ENCODE results near the gene SLC22A6.

Gene SLC22A6

DNA sequence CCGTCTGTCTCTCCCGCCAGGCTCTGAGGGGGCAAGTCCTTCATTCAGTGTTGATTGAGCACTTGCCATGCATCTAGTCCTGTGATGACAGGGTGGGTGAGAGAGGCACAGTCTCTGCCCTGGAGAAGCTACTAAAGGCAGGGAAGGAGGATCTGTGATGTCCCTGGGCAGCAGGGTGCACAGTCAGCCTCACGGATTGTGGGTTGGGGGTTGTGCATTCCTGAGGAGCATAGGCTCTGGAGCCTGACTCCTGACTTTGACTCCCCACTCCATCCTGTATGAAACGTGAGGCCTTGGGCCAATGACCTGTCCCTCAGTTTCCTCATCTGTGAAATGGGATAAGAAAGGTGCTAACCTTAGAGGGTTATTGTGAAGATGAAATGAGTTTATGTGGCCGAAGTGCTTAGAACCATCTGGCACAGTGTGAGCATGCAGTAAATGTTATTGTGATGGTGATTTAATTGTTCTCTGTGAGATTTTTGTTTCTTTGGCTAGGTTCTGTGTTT, 26.2 kb upstream of the SLC22A6 start:
- FAIRE-seq: no peak
- TF ChIP-seq CTCF (IDR thresholded peaks at IDR 0.05; ENCODE audit: insufficient read depth, missing control alignments): no peak
- DNase-seq (ENCODE audit: insufficient read length, low spot score): no peak

GRCh38 chr11:63007920-63008319, 23.2 kb upstream of the SLC22A6 start:
- FAIRE-seq (no peak), DNase-seq (ENCODE audit: insufficient read length, low spot score) (no peak)
- TF ChIP-seq CTCF (IDR thresholded peaks at IDR 0.05; ENCODE audit: insufficient read depth, missing control alignments): no peak

DNA sequence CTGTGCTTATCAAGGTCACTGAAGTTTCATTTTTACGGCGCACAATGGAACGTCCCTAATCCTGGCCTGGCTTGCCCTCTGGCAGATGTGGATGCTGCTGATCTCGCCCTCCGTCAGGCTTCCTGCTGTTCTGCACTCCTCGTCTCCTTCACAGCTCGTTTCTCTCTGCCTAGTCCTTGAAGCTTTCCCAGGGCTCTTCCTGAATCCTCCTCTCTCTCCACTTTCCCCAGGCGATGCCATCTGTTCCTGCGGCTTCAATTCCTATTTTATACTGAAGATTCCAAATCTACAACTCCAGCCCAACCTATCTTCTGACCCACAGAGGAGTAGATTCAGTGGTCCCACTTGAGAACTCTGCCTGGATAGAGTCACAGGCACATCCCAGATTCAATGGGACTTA, 16.7 kb upstream of the SLC22A6 start:
- FAIRE-seq: no peak
- no peak for TF ChIP-seq CTCF (IDR thresholded peaks at IDR 0.05; ENCODE audit: insufficient read depth, missing control alignments)

GRCh38 chr11:62999649-63000048, 14.9 kb upstream of the SLC22A6 start:
- no peak for DNase-seq (ENCODE audit: insufficient read length, low spot score)
- no peak for TF ChIP-seq CTCF (IDR thresholded peaks at IDR 0.05; ENCODE audit: insufficient read depth, missing control alignments)
- FAIRE-seq: no peak

More for the DNA sequence above, 16.7 kb upstream of the SLC22A6 start:
- DNase-seq (ENCODE audit: insufficient read length, low spot score): no peak

DNA sequence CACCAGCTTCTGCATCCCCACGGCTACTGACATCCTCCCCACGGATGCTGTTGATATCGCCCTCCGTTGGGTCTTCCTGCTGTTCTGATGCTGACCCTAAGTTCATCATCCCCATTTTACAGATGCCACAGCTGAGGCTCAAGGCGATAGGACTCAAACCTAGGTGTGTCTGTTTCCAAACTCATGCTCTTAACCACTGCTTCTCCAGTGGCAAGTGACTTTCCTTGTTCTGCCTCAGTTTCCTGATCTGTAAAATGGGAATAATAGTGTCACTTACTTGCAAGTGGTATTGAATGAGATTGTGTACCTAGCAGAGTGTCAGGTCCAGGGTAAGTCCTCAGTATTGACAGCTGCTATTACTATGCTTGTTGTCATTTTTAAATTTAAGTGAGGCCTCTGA, 14.4 kb upstream of the SLC22A6 start:
- no peak for TF ChIP-seq CTCF (IDR thresholded peaks at IDR 0.05; ENCODE audit: insufficient read depth, missing control alignments)
- DNase-seq (ENCODE audit: insufficient read length, low spot score) (no peak), FAIRE-seq (no peak)

DNA sequence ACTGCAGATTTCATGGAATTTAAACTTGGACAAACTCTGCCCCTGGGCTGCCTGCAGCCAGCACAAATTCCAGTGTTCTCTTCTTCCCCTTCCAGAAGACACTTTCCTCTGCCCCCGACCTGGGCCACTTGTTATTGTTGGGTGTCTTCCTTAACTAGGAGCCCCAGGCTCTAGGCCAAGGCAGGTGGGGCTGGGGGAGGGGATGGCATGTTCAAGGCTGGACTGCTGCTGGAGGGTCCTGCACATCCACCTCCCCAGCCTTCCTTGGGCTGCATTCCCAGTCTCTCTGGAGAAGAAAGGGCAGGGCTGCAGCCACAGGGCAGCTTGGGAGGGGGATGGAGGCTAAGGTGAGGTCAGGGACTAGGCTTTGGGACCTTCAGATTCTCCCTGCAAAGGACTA, 11.5 kb upstream of the SLC22A6 start:
- TF ChIP-seq CTCF (IDR thresholded peaks at IDR 0.05; ENCODE audit: insufficient read depth, missing control alignments): no peak
- FAIRE-seq: no peak
- DNase-seq (ENCODE audit: insufficient read length, low spot score): no peak

DNA sequence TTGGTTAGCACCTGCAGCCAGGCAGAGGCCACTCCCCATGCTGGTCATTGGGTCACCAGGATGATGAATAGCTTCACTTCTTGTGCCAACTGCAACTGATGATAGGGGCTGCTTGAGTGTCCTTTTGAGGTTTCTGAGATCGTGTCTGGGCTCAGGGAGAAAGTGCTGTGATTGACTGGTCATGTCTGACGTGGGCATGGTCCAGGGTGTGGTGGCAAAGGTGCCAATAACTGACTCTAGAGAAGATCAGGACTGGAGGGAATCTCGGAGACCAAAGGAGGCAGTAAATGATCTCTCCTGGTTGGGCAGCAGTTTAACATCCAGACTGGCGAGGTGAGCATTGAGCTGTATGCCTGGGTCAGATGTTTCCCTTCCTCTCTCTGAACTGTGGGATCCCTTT, 10.0 kb upstream of the SLC22A6 start:
- no peak for TF ChIP-seq CTCF (IDR thresholded peaks at IDR 0.05; ENCODE audit: insufficient read depth, missing control alignments)
- no peak for FAIRE-seq
- DNase-seq (ENCODE audit: insufficient read length, low spot score): no peak

Measured in D721Med (cell line).